Activated naive CD8-positive, alpha-beta T cell treated with anti-CD3 and anti-CD28 coated beads, Interleukin-2, amount 50 U/mL, for 16 hours (primary cell): ENCODE data around the gene ADAM8.

ENCODE experiments used
- DNase-seq: peaks from one replicate; pipeline ENCODE4 v3.0.0-alpha.2; 2020; ENCODE audit warnings: low read depth, low spot score

Gene ADAM8

DNA sequence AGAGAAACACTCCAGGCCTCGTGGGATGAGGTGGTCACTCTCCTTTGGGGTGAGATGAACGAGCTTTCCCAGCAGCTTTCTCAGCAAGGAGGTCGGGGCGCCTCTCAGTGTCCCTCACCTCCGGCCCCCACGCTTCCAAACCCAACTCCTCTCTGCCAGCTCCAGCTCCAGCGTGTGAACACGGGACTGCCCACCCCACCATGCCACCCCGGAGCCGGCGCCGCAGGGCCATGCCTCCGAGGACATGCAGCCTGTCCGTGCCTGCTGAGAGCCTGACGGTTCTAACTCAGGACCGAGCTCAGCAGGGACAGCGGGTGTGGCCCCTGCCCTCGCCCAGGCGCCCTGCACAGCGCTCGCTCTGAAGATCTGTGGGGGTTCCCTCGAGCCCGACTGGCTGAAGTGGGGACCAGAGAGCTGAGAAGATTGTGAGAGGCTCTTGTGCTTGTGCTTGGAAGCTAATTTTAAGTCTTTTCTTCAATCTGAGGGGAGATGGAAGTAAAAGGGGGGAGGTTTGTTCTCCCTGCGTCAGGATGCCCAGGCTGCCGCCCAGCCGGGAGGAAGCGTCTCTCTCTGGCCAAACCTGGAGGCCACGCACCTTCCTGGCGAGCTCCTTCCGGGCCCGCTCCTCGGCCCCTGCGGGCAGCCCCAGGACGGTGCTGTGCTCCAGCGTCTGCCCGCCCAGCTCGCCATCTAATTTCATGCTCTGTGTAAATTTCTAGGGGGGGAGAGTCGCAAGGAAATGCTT is 5.1 kb upstream of the ADAM8 start:
- DNase-seq: no peak

DNA sequence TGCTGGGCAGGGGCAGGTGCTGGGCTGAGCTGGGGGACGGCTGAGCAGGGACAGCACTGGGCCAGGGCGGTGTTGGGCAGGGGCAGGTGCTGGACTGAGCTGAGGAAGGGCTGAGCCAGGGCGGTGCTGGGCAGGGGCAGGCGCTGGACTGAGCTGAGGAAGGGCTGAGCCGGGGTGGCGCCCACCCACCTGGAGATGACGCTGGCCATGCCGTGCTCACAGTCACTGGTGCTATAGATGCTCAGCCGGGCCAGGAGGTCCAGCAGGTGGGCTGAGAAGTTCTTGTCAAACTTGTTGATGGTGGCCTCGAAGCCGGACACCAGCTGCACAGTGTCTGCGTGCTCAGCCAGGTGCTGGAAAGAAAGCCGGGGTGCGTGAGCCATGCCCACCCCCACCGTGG is 4.4 kb upstream of the ADAM8 start:
- DNase-seq: no peak

DNA sequence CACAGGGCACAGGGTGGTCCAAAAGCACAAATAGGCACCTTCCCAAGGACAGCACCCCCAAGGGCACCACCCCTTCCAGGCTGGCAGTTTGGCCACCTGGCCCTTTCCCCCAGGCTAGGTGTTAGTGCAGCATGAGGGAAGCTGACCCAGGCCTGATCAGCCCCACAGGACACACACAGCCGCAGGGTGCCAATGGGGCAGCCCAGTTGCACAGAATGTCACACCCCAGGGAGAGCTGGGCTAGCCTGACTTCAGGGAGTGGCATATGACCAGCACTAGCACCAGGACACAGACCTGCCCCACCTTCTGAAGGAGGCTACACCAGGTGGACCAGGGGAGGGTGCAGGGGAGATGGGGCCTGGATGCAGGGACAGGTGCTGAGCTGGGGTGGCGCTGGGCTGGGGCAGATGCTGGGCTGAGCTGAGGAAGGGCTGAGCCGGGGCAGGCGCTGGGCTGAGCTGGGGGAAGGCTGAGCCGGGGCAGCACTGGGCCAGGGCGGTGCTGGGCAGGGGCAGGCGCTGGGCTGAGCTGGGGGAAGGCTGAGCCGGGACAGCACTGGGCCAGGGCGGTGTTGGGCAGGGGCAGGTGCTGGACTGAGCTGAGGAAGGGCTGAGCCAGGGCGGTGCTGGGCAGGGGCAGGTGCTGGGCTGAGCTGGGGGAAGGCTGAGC is 3.9 kb upstream of the ADAM8 start:
- DNase-seq: no peak

DNA sequence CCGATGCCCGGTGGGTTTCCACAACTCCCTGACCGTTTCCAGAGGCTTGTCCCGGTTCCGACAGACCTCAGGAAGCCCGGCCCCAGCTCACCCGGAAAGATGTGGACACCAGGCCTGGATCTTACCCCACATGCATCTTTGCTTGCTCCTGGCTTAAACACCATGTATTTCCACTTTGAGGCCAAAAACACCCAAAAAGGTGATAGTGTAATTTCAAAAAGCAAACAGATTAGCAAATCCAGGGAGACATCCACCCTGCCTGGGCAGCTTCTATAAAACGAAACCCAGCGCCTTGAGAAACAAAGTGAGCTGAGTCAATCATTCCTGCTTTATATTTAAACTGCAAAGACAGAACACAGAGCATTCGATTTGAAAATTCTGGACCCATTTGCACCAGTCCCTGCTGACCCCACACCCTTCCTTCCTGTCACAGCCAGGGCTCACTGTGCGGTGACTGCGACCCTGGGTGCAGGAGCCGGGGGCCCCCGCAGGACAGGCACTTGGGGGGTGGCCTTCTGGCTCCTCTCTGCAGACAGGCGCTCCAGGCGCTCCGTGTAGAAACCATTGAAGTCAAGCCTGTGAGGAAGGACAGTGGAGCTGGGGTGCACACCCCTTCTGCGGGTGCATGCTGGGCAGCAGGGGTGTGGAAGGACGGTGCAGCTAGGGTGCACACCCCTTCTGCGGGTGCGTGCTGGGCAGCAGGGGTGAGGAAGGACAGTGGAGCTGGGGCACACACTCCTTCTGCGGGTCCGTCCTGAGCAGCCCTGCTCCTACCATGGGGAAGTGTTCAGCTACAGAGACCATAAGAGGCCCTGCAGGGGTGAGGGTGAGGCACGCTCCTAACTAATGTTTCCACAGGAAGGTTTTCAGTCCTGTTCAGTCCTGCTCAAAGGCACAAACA is 2.9 kb upstream of the ADAM8 start:
- no peak for DNase-seq

DNA sequence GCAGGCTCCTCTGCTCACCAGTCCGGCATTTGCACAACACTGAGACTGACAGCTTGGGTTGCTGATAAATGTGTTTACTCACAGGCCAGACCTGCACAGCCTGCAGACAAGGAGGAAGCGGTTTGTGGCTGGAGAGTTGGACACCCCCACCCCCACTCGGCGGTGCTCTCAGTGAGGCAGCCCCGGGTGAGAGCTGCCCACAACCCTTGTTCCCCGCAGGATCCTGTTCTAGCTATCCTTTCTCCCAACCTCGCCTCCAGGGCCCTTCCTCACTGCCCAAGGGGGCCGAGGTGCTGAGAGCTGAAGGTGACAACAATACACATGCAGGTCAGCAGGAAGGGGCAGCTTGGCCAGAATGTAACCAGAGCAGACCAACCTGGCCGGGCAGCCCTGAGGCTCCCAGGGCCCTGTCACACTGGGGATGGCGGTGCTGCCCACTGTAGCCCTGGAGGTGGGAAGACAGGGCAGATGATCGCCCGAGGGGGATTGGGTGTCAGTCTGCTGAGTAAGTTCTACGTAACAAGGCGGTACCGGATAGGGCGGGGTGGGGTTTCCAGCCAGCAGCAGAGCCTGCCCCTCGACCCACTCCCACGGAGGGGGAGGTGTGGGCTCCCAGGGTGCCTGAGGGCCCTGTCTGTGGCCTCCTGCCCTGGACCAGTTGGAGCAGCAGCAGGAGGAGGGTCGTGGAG is 2.1 kb upstream of the ADAM8 start:
- no peak for DNase-seq

DNA sequence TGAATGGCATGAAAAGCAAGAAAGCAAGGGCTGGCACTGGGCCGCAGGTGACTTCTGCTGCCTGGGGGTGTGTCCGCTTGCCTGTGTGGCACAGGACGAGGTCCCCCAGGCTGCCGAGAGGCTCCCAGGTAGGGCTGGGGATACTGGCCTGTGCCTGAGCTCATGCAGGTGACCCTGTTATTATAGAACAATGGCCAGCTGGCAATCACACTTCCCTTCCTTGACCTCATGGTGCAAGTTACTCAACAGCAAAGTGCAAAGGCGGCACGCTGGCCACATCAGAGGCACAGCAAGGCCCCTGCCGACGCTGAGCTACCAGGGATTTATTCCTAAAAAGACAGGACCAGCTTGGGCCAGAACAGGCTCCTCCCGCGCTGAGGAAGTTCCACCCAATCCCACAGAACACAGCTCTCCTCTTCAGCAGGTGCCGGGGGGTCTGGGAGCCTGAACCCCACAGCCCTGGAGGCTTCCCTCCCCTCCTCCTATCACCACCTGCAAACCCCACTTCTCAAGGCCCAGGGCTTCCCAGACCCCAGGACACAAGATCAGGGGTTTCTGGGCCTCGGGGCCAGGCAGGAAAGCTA is 1.4 kb upstream of the ADAM8 start:
- no peak for DNase-seq

DNA sequence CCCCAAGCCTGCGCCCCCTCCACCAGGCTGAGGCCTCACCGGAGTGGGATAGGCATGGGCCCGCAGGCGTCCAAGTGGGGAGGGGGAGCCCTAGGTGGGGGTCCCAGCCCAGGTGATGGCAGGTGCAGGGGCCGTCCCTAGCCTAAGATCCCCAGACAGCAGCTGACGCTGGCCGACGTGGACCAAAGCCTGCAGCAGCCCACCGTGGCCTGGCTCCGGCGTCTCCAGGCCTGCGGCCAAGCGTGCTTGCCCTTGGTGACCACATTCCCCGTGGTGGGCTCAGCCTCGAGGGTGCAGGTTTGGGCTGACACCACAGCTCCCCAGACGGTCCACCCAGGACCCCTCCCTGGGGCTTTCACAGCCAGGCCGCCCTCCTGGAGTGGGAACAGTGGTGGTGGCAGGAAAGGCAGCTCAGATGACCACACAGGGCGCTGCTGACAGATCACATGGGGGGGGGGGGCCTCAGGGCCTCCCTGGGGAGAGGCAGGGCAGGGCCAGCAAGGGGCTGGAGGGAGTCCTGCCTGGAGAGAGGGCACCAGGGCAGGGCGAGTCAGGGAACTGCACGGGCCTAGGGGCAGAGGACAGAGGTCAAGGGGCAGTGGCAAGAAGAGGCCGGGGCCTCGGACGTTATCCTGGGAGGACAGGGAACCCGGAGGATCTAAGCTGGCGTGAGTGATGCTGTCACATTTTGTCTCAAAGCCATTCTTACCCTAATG is 767 bp upstream of the ADAM8 start:
- no peak for DNase-seq

DNA sequence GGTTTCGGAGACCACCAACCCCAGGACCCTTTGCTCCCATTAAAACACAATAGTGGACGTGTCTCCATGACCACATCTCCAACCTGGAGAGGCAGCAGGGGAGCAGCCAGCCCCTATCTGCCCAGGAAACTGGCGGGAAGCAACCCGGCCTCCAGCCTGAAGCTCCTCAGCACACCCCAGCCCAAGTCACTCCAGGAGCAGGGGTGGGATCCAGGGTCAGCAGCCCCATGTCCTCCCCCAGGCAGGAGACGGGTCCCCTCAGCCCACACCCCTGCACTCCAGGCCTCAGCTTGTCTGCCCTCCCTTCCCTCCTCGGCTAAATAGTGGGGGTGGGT is 601 bp downstream of the ADAM8 start:
- DNase-seq: no peak

DNA sequence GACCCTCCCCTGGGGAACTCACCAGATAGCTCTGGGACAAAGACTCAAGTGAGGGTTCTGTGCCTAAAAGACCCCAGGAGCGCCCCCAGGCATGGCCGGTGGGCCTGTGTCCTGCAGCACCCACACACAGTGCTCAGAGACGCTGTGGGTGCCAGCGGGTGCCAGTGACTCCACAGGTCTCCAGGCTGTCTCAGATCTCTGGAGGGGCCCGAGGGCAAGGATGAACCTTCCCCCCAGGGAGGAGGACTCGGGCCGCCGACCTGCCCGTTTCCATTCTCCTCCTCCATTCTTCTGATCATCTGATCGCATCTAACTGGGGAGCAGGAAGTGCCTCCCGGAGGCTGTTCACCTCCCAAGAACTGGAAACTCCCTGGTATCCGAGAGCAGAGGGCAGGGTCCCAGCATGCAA is 980 bp downstream of the ADAM8 start:
- DNase-seq: no peak

DNA sequence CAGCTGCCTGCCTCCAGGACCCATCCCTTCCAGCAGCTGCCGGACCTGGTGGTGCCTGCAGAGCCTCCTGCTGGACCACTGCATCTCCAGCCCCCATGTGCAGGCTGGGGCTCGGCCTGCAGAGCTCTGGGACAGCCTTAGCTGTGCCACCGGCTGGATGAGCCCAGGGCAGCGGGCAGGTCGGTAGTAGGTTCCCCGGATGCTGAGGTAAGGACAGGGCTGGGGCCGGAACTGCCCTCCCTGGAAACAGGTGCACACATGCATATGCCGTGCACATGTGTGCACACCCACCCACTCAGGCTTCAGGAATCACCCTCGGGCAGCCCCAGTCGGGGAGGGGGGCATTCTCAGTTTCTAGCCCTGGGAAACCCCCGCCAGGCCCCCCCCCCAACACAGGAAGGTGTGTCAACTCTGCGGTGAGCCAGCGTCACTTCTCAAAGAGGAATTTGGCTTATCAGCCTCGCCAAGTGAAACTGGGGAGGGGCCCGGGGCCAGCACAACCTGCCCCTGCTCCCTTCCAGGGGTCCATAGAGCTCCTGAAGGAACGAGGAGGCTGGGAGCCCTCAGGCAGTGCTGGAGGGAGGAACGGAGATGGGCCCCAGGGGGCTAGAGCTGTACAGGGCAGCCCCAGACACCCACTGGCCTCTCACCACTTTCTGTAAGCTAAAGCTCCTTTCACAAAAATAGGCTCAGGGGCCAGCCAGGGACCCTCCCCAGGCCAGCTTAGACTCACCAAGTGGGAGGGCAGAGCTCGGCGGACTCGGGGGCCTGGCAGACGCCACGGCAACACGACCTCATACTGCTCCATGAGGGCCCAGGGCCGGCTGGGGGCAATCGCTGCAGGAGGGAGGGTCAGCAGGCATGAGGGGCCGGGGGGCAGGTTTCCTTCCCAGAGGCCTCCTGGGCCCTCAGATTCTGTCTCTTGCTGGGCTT is 1.7 kb downstream of the ADAM8 start:
- DNase-seq: peak; percentile 62

DNA sequence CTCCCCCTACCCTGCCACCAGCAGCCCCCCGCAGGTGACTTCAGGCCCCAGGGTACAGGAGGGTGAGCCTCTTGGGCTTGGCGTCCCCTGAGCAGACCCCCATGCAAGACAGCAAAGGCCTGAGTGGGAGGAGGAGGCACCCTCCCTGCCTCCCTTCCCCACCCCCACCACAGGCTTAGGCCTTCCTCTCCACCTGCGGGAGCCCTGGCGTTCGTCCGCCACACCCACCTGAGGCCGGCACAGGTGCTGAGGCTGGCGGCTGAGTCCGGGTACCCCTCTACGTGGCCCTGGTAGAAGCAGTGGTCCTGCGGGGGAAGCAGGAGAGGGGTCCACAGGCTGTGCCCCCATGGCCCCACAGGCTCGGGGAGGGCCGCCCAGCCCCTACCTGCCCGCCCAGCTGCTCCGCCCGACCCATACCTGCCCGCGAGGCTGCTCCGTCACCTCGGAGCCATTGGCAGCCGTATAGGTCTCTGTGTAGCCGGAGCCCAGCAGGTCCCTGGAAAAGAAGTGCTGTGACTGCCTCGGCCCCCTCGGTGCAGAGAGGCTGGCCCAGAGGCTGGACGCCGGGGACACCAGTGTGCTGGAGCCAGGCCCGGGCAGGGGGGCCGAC is 3.0 kb downstream of the ADAM8 start:
- DNase-seq: no peak

DNA sequence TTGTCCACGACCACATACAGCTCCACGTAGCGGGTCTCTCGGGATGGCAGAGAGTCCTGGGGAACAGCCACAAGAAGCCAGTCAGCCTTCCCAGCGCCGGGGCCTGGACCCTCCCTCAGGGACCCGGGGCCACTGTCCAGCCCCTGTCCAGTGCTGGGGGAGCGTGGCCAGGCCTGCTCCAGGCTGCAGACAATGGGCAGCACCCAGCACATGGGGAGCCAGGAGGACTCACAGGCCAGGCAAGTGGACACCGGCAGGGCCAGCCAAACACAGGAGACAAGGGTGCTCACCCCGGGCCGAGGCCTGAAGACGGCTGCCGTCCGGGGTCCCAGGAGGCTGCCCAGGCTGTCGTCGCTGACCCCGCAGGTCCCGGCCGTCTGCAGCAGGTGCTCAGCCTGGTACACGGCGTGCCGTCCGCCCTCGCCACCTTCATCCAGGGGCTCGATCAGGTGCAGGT is 3.7 kb downstream of the ADAM8 start:
- DNase-seq: no peak

DNA sequence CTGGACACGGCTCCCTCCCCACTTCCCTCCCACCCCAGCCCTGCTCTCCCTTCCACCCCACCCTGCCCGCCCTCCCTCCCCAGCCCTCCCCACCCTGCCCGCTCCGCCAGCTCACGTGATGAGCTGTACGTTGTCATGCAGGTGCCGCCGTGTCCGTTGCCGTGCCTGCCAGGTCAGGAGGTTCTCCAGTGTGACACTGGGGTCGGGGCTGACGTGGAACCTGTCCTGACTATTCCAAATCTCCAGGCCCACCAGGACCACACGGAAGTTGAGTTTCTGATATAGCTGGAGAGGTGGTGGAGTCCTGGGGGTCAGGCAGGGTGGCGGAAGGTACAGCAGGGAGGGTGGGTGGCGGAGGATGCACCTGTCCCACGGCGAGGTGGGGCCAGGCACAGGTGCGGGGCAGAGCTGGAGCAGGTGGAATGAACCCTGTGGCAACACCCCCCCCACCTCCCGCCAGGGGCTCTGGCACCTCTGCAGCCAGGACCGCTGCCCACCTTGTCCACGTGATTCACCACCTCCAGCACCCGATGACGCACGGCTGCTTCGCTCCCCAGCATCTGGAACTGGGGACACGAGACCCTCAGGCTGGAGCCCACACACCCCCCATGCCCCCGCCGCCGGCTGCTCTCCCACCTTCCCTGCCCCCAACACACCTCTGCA is 4.2 kb downstream of the ADAM8 start:
- no peak for DNase-seq

DNA sequence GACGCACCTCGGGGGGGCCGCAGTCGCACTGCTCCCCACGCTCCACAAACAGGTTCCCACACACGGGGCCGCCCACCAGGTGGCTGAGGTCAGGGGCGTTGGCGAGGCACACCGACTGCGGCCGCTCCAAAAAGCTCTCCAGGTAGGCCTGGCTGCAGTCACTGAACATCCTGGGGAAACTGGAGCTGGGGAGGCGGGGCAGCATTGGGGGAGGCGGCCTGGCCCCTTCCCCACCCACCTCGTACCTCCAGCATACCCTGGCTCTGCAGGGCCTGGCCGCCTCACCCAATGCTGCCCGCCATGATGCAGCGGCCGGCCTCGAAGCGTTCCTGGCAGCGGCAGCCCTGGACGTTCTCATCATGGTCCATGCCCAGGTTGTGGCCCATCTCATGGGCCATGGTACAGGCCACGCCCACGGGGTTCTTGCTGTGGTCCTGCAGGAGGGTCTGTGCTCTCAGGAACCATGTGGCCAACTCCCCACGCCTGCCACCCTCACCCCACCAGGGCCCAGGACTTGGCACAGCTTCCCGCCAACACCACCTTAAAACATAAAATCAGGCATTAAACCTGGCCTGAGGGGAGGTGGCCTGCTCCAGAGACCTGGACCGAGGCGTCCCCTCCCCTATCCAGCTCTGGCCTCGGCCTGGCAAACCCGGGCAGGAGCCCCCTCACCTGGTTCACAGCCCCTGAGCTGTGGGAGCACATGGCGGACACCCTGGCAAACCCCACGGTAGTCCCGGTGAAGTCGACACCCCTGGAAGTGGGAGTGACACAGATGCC is 5.0 kb downstream of the ADAM8 start:
- no peak for DNase-seq

DNA sequence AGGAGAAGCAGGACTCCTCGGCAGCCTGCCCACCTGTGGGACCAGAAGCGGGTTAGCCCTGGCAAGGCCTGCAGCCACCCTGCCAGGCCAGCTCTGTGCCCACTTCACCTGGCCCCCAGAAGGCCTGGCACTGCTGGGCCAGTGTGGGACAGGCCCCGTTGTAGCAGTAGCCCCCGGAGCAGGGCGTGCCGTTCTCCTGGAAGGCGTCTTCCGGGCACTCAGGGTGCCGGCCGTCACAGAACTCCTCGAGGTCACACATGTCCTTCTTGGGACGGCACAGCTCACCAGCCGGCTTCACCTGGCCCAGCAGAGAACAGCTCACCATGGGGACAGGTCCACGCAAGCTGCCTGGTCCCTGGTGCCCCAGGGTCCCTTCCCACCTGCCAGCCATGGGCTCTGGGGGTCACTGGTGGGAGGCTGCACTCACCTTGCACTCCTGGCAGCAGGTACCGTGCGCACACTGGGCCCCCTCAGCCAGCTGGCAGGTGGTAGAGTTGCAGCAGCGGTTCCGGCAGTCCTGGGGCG is 5.8 kb downstream of the ADAM8 start:
- DNase-seq: no peak

DNA sequence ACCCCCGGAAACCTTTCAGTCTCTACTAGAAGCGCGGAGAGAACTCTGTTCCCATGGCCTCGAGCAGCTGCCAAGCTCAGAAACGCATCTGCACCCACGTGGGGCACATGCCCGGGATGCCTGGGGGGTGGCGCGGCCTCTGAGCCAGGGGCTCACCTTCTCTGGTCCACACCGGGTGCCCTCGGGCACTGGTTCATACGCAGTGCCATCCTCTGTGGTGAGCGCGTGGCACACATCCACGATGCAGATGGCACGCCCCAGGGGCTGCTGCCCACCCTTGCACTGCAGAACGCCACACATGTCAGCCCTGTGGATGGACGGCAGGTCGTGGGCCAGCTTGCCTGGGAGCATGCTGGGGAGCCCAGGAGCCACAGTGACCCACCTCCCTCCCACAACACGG is 6.5 kb downstream of the ADAM8 start:
- DNase-seq: no peak

DNA sequence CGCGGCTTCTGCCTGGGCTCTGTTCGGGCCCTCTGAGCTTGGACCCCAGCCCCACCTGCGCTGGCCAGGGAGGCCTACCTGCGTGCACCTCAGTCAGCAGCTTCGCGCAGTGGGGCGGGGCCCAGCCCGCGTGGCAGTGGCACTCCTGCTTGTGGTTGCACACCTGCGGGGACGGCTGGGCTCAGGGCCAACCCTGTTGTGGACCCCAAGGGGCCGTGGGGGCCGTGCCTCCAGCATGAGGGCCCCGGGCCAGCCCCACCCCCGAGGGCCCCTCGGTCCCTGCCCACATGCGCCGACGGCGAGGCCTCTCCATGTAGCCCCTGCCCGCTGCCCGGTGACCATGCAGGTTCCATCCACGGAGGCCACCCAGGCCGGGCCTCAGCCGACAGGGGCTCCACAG is 7.3 kb downstream of the ADAM8 start:
- DNase-seq: no peak

DNA sequence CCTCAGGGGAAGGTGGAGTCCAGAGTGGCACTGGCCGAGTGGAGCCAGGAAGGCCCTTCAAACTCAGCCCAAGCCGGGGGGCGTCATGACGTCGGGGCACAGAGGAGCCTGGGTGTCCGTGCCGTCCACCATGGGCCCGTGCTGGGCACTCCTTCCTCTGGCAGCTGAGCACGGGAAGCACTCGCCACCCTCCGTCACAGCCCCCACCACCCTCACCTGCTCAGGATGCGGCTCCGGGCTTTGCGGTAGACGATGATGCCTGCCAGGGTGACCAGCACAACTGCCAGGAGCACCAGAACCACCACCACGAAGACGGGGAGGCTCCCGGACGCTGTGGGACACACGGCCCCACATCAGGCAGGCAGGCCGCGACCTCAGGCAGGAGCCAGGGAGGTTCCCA is 8.1 kb downstream of the ADAM8 start:
- no peak for DNase-seq
